ENCODE measurements around the gene ICAM1.

ICAM1 gene

DNA sequence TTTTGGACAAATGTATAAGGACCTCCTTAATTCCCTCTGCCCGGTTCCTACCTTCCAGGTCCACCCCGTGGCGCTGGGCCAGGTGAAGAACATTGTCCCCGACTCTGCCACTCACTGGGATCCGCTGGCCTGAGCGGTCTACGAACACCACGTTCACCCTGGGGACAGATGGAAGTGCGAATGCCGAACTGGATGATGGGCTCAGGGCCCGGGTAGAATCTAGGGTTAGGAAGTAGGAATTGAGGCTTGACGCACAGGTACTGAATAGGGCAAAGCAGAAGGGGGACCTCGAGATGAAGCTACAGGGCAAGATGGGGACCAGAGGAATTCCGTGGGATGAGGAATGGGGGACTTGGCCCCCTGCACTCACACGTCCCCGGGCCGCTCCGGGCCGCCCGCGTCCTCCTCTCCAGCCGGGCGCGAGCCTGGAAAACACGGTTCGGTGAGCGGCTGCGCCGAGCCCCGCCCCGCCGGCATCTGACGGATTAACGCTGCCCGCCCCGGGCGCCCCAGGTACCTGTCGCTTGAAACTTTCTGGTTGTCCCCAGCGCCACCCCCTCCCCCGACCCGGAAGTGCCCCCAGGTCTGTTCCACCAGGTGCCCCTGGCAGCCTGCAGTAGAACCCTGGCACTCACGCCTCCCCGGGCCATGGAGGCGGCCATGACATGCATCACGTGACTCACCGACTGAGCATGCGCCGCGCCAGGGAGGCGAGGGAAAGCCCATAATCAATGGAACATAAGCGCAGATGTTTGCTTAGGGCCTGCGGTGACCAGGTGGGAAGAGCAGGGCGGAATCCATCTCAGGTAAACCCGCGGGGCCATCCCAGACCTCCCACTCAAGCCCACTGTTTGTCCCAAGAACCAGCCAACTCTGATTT, 44.7 kb downstream of the ICAM1 start, which contains the start of gene FDX2:
TSS of gene FDX2 (minus strand) at position 681 of the 880 bp plus-strand sequence. CDS start at position 662, 19 bp downstream.
- Histone ChIP-seq H3K9ac (ENCODE audit: low read length) (peak within 1 kb of the TSS; percentile 61), H3K4me3 (ENCODE audit: low read length) (peak within 1 kb of the TSS; percentile 84), H3K9me3 (ENCODE audit: control insufficient read depth, low read length) (no peaks in the 10 kb centered on the region), H3K4me1 (ENCODE audit: control insufficient read depth, insufficient read depth, low read length) (peaks cover 12% of the 10 kb centered on the region), H3K36me3 (ENCODE audit: control insufficient read depth, insufficient read depth, low read length) (peaks cover 6% of the 10 kb centered on the region), H3K27me3 (ENCODE audit: control insufficient read depth, insufficient read depth, low read length) (no peaks in the 10 kb centered on the region)

DNA sequence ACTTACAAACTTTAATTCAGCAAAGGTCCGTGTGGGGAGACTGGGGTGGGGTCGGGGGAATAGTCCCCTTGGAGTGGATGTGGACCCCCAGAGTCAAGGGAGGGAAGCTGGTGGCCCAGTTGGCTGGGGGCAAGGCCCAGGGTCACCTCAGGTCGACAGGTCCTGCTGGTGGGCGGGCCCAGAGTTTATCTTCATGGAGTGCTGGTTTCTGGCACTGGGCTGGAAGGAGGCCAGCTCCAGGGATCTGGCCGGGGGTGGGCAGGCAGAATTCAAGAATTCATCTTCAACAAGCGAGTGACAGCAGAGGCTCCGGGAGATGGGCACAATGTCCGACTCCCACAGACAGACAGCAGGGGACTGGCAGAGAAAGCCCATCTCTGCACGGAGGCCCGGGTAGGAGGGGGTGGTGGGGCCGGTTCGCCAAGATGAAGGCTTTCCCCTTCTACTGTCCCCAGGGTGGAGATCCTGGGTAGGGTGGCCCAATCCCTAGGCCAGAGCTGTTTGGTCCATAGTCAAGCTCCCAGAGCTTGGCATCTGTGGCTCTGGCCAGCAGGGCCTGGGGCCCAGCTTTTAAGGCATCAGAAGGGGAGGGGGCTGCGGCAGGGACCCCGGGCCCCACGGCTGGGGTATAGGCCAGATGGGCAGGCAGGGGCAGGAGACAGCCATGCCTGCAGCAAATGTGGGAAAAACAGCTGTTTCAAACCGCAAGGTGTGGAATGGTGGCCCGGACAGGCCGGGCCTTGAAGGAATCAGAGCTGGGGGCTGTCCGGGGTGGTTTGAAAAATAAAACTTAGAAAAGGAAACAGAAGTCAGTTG, 45.5 kb downstream of the ICAM1 start:
- Histone ChIP-seq H3K36me3 (ENCODE audit: control insufficient read depth, insufficient read depth, low read length) (peaks cover 6% of the 10 kb centered on the region), H3K27me3 (ENCODE audit: control insufficient read depth, insufficient read depth, low read length) (no peaks in the 10 kb centered on the region), H3K4me1 (ENCODE audit: control insufficient read depth, insufficient read depth, low read length) (peaks cover 12% of the 10 kb centered on the region), H3K4me3 (ENCODE audit: low read length) (no peak overlapping the region), H3K9ac (ENCODE audit: low read length) (peak overlapping the region; percentile 61), H3K9me3 (ENCODE audit: control insufficient read depth, low read length) (no peaks in the 10 kb centered on the region)

DNA sequence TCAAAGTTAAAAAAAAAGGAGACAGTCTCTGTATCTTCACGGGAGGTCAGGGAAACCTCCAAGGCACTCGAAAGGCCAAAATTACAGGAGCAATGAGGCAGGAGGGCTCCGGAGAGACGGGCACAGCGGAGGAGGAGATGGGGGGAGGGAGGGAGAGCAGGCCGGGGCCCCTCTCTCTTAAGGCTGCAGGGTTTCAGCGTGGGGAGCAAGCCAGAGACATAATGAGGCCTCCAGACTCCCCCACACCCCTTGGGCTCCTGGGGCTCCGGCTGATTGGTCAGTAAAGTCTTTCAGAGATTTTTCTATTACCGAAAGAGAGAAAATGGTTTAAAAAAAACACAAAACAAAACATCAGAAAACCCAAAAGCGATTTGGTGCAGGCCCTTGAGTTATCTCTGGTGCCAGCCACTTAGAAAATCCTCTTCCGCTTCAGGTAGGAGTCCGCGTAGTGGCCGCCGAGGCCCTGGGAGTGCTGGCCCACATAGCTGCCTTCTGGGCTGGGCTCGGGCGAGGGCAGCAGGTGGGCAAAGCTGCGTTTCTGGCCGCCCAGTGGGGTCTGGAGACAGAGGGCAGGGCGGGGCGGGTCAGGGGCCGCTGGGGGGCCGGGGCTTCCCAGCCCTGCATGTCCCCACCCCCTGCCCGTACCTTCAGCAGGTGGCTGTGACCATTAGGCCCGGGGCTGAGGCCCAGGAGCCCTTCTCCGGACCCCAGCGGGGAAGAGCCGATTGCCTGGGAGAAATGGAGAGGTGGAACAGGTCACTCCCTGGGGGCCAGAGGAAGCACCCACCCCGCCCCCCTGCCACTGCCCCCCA, 46.3 kb downstream of the ICAM1 start:
- peaks cover 6% of the 10 kb centered on the region for H3K36me3 ChIP-seq (ENCODE audit: control insufficient read depth, insufficient read depth, low read length)
- no peaks in the 10 kb centered on the region for H3K27me3 ChIP-seq (ENCODE audit: control insufficient read depth, insufficient read depth, low read length)
- no peak overlapping the region for H3K4me3 ChIP-seq (ENCODE audit: low read length)
- H3K9ac ChIP-seq (ENCODE audit: low read length): no peak overlapping the region
- H3K9me3 ChIP-seq (ENCODE audit: control insufficient read depth, low read length): no peaks in the 10 kb centered on the region
- H3K4me1 ChIP-seq (ENCODE audit: control insufficient read depth, insufficient read depth, low read length): peaks cover 17% of the 10 kb centered on the region

DNA sequence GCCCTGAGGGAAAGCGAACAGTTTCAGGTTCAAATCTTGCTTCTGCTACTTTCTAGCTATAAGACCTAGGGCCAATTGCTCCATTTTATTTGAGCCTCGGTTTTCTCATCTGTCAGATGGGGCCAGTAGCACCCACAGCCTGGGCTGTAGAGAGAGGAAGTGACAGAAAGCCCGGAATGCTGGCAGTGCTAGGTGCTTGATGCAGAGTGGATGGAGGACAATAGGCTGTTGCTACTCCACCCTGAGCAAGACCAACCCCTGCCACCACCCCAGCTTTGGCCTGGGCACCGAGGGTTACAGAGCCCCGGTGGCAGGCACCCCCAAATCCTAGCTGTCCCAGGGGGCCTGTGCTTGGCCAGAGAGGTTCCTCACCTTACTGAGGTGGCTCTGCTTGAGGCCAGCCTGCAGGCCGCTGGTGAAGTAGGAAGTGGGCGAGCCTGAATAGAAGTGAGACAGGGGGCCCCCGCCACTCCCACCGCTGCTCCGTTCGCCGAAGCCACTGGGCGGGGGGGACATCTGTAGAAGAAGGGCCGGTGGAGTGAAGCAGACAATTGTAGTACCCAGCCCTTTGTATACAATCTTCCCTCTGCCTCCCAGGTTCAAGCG, 47.0 kb downstream of the ICAM1 start:
- Histone ChIP-seq H3K4me1 (ENCODE audit: control insufficient read depth, insufficient read depth, low read length) (peaks cover 20% of the 10 kb centered on the region), H3K9me3 (ENCODE audit: control insufficient read depth, low read length) (no peaks in the 10 kb centered on the region), H3K36me3 (ENCODE audit: control insufficient read depth, insufficient read depth, low read length) (peaks cover 6% of the 10 kb centered on the region), H3K4me3 (ENCODE audit: low read length) (no peak overlapping the region), H3K27me3 (ENCODE audit: control insufficient read depth, insufficient read depth, low read length) (no peaks in the 10 kb centered on the region), H3K9ac (ENCODE audit: low read length) (no peak overlapping the region)

DNA sequence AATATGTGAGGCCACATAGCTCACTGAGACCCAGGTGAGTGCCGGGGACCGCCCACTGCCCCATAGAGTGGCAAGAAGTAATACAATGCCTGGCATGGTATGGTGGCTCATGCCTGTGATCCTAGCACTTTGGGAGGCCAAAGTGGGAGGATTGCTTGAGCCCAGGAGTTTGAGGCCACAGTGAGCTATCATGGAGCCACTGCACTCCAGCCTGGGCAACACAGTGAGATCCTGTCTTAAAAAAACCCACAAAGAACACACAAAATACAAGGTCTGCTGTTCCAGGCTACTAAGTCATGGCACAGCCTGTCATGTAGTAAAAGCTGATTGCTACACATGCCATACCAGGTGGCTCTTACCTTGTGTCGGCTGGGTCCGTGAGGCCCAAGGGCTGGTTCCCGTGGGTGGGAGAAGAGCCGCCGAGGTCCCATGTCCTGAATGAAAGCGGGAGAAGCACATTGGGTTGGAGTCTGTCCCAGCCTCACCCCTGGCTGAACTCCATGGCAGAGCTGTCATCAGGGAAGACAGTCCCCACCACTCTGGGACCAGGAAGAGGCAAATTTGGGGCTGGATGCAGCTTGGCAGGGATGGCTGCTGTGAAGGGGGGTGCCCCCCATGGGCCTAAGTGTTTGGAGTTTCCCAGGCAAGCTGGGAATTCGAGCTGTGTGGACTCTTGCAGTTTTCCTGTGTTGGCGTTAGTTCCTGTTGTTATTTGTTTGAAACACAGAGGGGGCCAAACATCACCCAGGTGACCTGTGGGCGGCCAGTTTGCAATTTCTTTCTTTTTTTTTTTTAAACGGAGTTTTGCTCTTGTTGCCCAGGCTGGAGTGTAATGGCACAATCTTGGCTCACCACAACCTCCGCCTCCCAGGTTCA, 48.1 kb downstream of the ICAM1 start:
- H3K9ac ChIP-seq (ENCODE audit: low read length): no peak overlapping the region
- H3K27me3 ChIP-seq (ENCODE audit: control insufficient read depth, insufficient read depth, low read length): no peaks in the 10 kb centered on the region
- H3K9me3 ChIP-seq (ENCODE audit: control insufficient read depth, low read length): no peaks in the 10 kb centered on the region
- no peak overlapping the region for H3K4me3 ChIP-seq (ENCODE audit: low read length)
- H3K4me1 ChIP-seq (ENCODE audit: control insufficient read depth, insufficient read depth, low read length): peaks cover 20% of the 10 kb centered on the region
- peaks cover 6% of the 10 kb centered on the region for H3K36me3 ChIP-seq (ENCODE audit: control insufficient read depth, insufficient read depth, low read length)

DNA sequence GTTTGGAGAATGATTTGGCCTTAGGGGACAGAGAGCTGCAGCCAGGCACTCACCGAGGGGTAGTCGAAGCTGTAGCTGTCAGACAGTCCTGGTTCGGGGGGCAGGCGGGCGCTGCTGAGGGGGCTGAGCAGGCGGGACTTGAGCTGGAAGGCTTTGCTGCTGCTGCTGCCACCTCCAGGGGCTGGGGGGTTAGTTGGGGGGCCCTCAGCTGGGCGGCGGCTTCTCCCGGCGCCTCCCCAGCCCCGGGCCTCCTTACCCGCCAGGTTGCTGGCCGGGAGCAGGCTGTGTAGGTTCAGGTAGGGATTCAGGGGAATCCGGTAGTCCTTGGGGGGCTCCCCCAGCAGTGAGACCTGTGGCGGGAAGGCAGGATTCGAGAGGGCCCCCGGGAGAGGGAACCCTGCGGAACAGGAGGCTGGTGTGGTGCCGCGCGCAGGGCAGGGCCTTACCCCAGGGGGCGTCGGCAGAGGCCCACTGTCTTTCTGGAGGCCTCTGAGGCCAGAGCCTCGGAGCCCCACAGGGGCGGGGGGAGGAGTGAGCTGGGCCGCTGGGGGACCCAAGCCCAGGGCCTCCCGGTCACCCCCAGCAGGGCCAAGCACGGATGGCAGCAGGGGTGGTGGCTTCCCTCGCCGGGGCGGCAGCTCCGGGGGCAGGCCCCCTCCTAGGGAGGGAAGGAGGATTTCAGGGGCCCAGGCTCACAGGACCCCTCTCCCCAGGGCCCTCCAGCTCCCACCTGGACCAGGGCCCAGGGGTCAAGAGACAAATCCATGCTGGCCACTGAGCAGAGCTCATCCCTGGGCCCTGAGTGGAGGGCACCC, 49.9 kb downstream of the ICAM1 start:
- H3K4me1 ChIP-seq (ENCODE audit: control insufficient read depth, insufficient read depth, low read length): peaks cover 13% of the 10 kb centered on the region
- no peaks in the 10 kb centered on the region for H3K9me3 ChIP-seq (ENCODE audit: control insufficient read depth, low read length)
- H3K4me3 ChIP-seq (ENCODE audit: low read length): no peak overlapping the region
- peaks cover 6% of the 10 kb centered on the region for H3K36me3 ChIP-seq (ENCODE audit: control insufficient read depth, insufficient read depth, low read length)
- no peaks in the 10 kb centered on the region for H3K27me3 ChIP-seq (ENCODE audit: control insufficient read depth, insufficient read depth, low read length)
- no peak overlapping the region for H3K9ac ChIP-seq (ENCODE audit: low read length)

DNA sequence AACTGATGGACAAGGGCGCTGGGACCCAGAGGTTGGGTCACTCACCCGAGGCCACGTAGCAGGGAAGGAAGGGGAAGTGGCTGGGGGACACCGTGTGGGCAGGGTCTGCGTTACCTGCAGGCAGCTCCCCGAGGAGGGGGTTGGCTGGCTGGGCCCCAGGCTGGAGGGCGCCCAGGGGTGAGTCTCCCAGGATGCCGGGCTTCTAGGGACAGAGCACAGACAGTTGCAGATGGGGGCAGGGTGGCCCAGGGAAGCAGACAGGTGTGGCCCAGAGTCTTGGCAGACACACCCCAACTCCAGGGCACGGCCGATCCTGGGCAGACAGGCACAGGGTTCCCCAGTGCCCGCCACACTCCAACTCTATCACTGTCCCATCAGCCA, 50.5 kb downstream of the ICAM1 start:
- no peaks in the 10 kb centered on the region for H3K9me3 ChIP-seq (ENCODE audit: control insufficient read depth, low read length)
- no peaks in the 10 kb centered on the region for H3K27me3 ChIP-seq (ENCODE audit: control insufficient read depth, insufficient read depth, low read length)
- peaks cover 8% of the 10 kb centered on the region for H3K4me1 ChIP-seq (ENCODE audit: control insufficient read depth, insufficient read depth, low read length)
- no peak overlapping the region for H3K4me3 ChIP-seq (ENCODE audit: low read length)
- peaks cover 6% of the 10 kb centered on the region for H3K36me3 ChIP-seq (ENCODE audit: control insufficient read depth, insufficient read depth, low read length)
- no peak overlapping the region for H3K9ac ChIP-seq (ENCODE audit: low read length)

DNA sequence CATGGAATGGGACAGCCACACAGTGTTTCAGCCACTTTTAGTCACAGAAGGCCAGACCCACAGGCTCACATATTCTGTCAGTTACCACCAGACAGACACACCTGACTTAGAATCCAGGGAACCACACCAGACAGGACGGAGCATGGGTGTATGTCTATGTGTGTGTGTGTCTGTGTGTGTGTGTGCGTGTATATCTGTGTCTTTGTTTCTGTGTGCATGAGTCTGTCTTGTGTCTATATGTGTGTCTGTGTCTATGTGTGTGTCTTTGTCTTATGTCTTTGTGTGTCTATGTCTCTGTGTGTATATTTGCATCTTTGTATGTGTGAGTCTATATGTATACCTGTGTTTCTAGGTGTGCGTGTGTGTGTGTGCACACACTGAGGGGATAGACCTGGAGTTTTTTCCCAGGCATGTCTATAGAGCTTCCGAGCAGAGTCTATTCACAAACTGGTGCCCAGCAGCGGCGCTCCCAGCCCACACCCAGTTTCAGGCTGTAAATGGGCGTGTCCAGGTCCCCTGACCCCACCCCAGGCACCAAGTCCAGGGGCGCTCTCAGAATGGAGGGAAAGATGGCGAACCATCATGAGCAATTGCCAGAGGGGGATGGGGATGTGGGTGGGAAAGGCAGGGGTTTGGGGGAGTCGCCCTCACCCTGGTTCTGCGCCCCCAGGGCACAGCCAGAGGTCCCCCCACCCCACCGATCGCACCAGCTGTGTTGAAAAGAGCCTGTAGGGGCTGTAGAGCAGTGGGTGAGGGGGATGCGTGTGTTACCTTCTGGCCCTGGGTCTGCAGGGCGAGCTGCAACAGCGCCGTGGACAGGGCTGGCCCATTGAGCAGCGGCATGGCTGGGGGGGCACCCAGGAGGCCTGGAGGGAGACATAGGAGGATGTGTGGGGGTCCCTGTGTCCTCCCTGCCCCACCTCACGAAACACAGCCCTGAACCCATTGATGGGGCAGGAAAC, 51.2 kb downstream of the ICAM1 start:
- H3K9me3 ChIP-seq (ENCODE audit: control insufficient read depth, low read length): no peaks in the 10 kb centered on the region
- H3K36me3 ChIP-seq (ENCODE audit: control insufficient read depth, insufficient read depth, low read length): peaks cover 6% of the 10 kb centered on the region
- no peak overlapping the region for H3K9ac ChIP-seq (ENCODE audit: low read length)
- H3K27me3 ChIP-seq (ENCODE audit: control insufficient read depth, insufficient read depth, low read length): no peaks in the 10 kb centered on the region
- peaks cover 8% of the 10 kb centered on the region for H3K4me1 ChIP-seq (ENCODE audit: control insufficient read depth, insufficient read depth, low read length)
- H3K4me3 ChIP-seq (ENCODE audit: low read length): no peak overlapping the region

DNA sequence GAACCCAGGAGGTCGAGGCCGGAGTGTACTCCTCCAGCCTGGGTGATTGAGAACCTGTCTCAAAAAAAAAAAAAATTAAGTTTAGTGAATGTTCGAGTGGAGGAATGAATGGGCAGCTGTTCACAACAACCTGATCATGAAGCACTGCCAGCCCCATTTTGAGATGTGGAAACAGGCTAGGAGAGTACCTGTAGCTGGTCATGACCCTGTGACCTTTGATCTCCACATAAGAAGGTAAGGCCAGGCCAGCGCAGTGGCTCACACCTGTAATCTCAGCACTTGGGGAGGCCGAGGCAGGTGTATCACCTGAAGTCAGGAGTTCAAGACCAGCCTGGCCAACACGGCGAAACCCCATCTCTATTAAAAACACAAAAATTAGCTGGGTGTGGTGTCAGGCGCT, 54.8 kb downstream of the ICAM1 start:
- H3K9ac ChIP-seq (ENCODE audit: low read length): no peak overlapping the region
- no peak overlapping the region for H3K4me3 ChIP-seq (ENCODE audit: low read length)
- peaks cover 5% of the 10 kb centered on the region for H3K36me3 ChIP-seq (ENCODE audit: control insufficient read depth, insufficient read depth, low read length)
- peaks cover 8% of the 10 kb centered on the region for H3K4me1 ChIP-seq (ENCODE audit: control insufficient read depth, insufficient read depth, low read length)
- no peaks in the 10 kb centered on the region for H3K9me3 ChIP-seq (ENCODE audit: control insufficient read depth, low read length)
- H3K27me3 ChIP-seq (ENCODE audit: control insufficient read depth, insufficient read depth, low read length): no peaks in the 10 kb centered on the region

Measured in mucosa of stomach (tissue), 1 donor.